GM23338 (cell line): ENCODE results near the gene TUBB1. TPM values are rescaled to one million over a fixed set of nuclear protein-coding genes. Genes with fewer than 3 reads are reported as not detected.

Experiments used
- ATAC-seq: fragments of 200-7000 bp; cut with Tn5 transposase; 3 replicates; pipeline ENCODE4 v1.9.1; 2020
- DNase-seq: peaks from one replicate; pipeline ENCODE4 v3.0.0-alpha.2; 2015; ENCODE audit warnings: low spot score
- H2AFZ ChIP-seq: fragments of 200-600 bp; sonication (generic); 2 replicates; pipeline ENCODE4 v1.8.0; 2016; ENCODE audit warnings: antibody characterized with exemption, mild to moderate bottlenecking, moderate library complexity
- H3F3A ChIP-seq: fragments of 200-600 bp; sonication (generic); replicated peaks from 2 replicates; pipeline ENCODE4 v1.8.0; 2017; ENCODE audit warnings: antibody characterized with exemption, mixed run types, low read depth
- H3K27ac ChIP-seq: fragments of 200-600 bp; sonication (generic); 2 replicates; pipeline ENCODE4 v1.6.1; 2016; ENCODE audit warnings: low read depth
- H3K27me3 ChIP-seq: fragments of 200-600 bp; sonication (generic); 2 replicates; pipeline ENCODE4 v1.8.0; 2016; ENCODE audit warnings: mild to moderate bottlenecking, mixed run types, moderate library complexity; ENCODE audit not compliant: insufficient read depth
- H3K36me3 ChIP-seq: fragments of 200-600 bp; sonication (generic); 2 replicates; pipeline ENCODE4 v1.8.0; 2016; ENCODE audit warnings: mild to moderate bottlenecking; ENCODE audit not compliant: insufficient read depth
- H3K4me1 ChIP-seq: fragments of 200-600 bp; sonication (generic); 2 replicates; pipeline ENCODE4 v1.8.0; 2016; ENCODE audit warnings: mild to moderate bottlenecking, moderate library complexity; ENCODE audit not compliant: insufficient read depth
- H3K4me2 ChIP-seq: fragments of 200-600 bp; sonication (generic); 2 replicates; pipeline ENCODE4 v1.7.1; 2017; ENCODE audit warnings: mixed run types
- H3K4me3 ChIP-seq: fragments of 200-600 bp; sonication (generic); 2 replicates; pipeline ENCODE4 v1.6.1; 2016; ENCODE audit warnings: mixed run types
- H3K79me2 ChIP-seq: fragments of 200-600 bp; sonication (generic); replicated peaks from 2 replicates; pipeline ENCODE4 v1.8.0; 2017; ENCODE audit warnings: mild to moderate bottlenecking; ENCODE audit not compliant: insufficient read depth
- H3K9me2 ChIP-seq: fragments of 200-600 bp; sonication (generic); 2 replicates; pipeline ENCODE4 v1.8.0; 2017; ENCODE audit not compliant: insufficient read depth
- H4K20me1 ChIP-seq: fragments of 200-600 bp; sonication (generic); replicated peaks from 2 replicates; pipeline ENCODE4 v1.8.0; 2017; ENCODE audit warnings: mild to moderate bottlenecking; ENCODE audit not compliant: insufficient read depth
- H3K27ac Mint-ChIP-seq: 2 replicates; pipeline ENCODE4 v1.8.0; 2020; ENCODE audit warnings: inconsistent platforms, mild to moderate bottlenecking, moderate library complexity, mixed read lengths
- H3K27me3 Mint-ChIP-seq: 3 replicates; pipeline ENCODE4 v1.8.0; 2022; ENCODE audit warnings: low read depth, mild to moderate bottlenecking, moderate library complexity, mixed read lengths, inconsistent platforms; ENCODE audit not compliant: insufficient read depth, poor library complexity
- H3K36me3 Mint-ChIP-seq: 3 replicates; pipeline ENCODE4 v1.8.0; 2021; ENCODE audit warnings: low read depth, mild to moderate bottlenecking, inconsistent platforms, moderate library complexity, mixed read lengths
- H3K4me1 Mint-ChIP-seq: 3 replicates; pipeline ENCODE4 v1.8.0; 2020; ENCODE audit warnings: mild to moderate bottlenecking, inconsistent platforms, mixed read lengths
- H3K4me3 Mint-ChIP-seq: 3 replicates; pipeline ENCODE4 v1.8.0; 2021; ENCODE audit warnings: moderate library complexity, mild to moderate bottlenecking, inconsistent platforms, mixed read lengths
- H3K9me3 Mint-ChIP-seq: 3 replicates; pipeline ENCODE4 v1.8.0; 2020; ENCODE audit warnings: moderate library complexity, mild to moderate bottlenecking, inconsistent platforms, mixed read lengths
- CTCF ChIP-seq, 2 experiments: fragments of 200-600 bp in 1 of 2; sonication (generic) in 1 of 2; conservative IDR thresholded peaks; 2 replicates each; pipeline versions ENCODE4 v1.5.1 to v1.6.1; 2016 to 2017; ENCODE audit warnings: antibody characterized with exemption in 2 of 2, low read depth in 2 of 2, mild to moderate bottlenecking in 2 of 2, moderate library complexity in 1 of 2
- EZH2 ChIP-seq: fragments of 200-600 bp; sonication (generic); IDR thresholded peaks from one replicate; pipeline ENCODE4 v1.8.0; 2017; ENCODE audit warnings: antibody characterized with exemption, mild to moderate bottlenecking, low read depth; ENCODE audit not compliant: unreplicated experiment
- EZH2phosphoT487 ChIP-seq: fragments of 200-600 bp; sonication (generic); IDR thresholded peaks from one replicate; pipeline ENCODE4 v1.8.1; 2018; ENCODE audit warnings: antibody characterized with exemption; ENCODE audit not compliant: unreplicated experiment
- NANOG ChIP-seq: IDR thresholded peaks from 2 replicates; pipeline ENCODE4 v1.6.1; 2016; ENCODE audit warnings: antibody characterized with exemption, borderline replicate concordance
- POLR2AphosphoS5 ChIP-seq: IDR thresholded peaks from 2 replicates; pipeline ENCODE4 v1.6.1; 2016; ENCODE audit warnings: antibody characterized with exemption, low read depth
- REST ChIP-seq: IDR thresholded peaks from one replicate; pipeline ENCODE4 v1.6.1; 2018; ENCODE audit warnings: antibody characterized with exemption; ENCODE audit not compliant: unreplicated experiment
- ZNF114 ChIP-seq: fragments of 250-450 bp; sonication (Bioruptor Pico); IDR thresholded peaks from 2 replicates; pipeline ENCODE4 v1.5.0; 2020; ENCODE audit warnings: mild to moderate bottlenecking, moderate library complexity
- ZNF462 ChIP-seq: fragments of 250-450 bp; sonication (Bioruptor Pico); IDR thresholded peaks from 2 replicates; pipeline ENCODE4 v1.5.0; 2020; ENCODE audit warnings: mild to moderate bottlenecking, moderate library complexity
- polyA plus RNA-seq: library from polyadenylated mRNA; unstranded; fragments of >200 nt; fragmentation: Nextera tagmentation; extraction: Ambion mirVana; gene quantifications from 2 replicates; pipeline ENCODE4 v1.2.1, GENCODE V29; 2016
- total RNA-seq: library from RNA; depleted of rRNA; stranded (reverse); fragments of >200 nt; shearing (Covaris generic); gene quantifications from 2 replicates; pipeline ENCODE4 v1.2.3, GENCODE V29; 2014

Gene TUBB1
- total and polyA plus RNA-seq, 2 experiments from 2014 or later: not detected

- TF ChIP-seq ZNF114 (CRISPR knock-in tag): no peak
- no peak for TF ChIP-seq EZH2
- TF ChIP-seq EZH2phosphoT487: no peak
- TF ChIP-seq REST: no peak
- TF ChIP-seq NANOG: no peak
- no peak for TF ChIP-seq CTCF (conservative IDR thresholded peaks at IDR 0.05; ENCODE audit: low read depth in 2 of 2)
- TF ChIP-seq POLR2AphosphoS5: no peak
- no peak for TF ChIP-seq ZNF462 (CRISPR knock-in tag)
- Mint-ChIP-seq H3K4me3 (no peak overlapping the region), H3K36me3 (peaks cover 5% of the 10 kb centered on the region; the same call in 2 of the 3 replicates), H3K9me3 (no peaks in the 10 kb centered on the region), H3K27me3 (peaks cover 6% of the 10 kb centered on the region), H3K4me1 (peaks cover 16% of the 10 kb centered on the region), H3K27ac (no peak overlapping the region)
- Histone ChIP-seq H3K9me2 (no peaks in the 10 kb centered on the region), H3K4me1 (0 out of 2 replicates have a peak, but pooled peaks cover 3% of the 10 kb centered on the region), H3K36me3 (no peaks in the 10 kb centered on the region), H3K4me3 (no peak overlapping the region), H3K79me2 (peaks cover 30% of the 10 kb centered on the region), H3K27ac (no peak overlapping the region), H4K20me1 (peaks cover 18% of the 10 kb centered on the region), H3F3A (peaks cover 6% of the 10 kb centered on the region; the same call in 1 of the 2 replicates), H2AFZ (no peak overlapping the region), H3K4me2 (no peak overlapping the region), H3K27me3 (no peaks in the 10 kb centered on the region)
- no peak for ATAC-seq
- no peak for DNase-seq
Observed at GRCh38 chr20:59044295-59044694, 25.1 kb downstream of the TUBB1 start.
